HG02571 (cell line): ENCODE results near the gene HSFX3.
"Not testable (repeated sequence)": the region's sequence is repeated elsewhere in the genome, so short reads cannot be mapped to it uniquely, and the experiment has no call there.

Experiments
- ATAC-seq: cut with Tn5 transposase; IDR thresholded peaks from one replicate; pipeline ENCODE4 v1.9.1; 2021; ENCODE audit warnings: mild to moderate bottlenecking, moderate library complexity; ENCODE audit not compliant: unreplicated experiment

Gene HSFX3

GRCh38 chrX:149549701-149550100 is at the start of gene HSFX3:
HSFX3 (minus strand) TSS chrX:149549924; CDS start chrX:149549852, 72 bp downstream.
- ATAC-seq, result not testable (repeated sequence)

GRCh38 chrX:149598603-149599002 is 48.9 kb upstream of the HSFX3 start:
- not testable (repeated sequence) for ATAC-seq

GRCh38 chrX:149595943-149596342 is 46.2 kb upstream of the HSFX3 start:
- not testable (repeated sequence) for ATAC-seq

DNA sequence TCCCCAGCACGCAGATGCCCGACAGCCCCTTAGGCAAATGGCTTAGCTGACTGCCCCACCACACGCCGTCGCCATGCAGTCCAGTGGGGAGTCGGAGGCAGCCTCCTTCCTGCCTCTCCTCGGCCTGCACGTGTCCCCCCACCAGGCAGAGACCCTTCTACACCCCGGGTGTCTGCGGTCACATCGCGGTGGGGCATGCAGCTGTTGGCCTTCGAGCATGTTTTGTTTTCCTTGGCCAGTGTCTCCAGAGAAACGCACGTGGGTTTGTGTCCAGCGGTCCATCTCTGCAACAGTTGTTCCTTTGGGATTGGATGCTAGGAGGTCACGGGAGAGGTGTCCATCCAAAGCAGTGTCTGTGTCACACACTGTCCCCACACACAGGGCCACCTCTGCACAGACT is 45.5 kb upstream of the HSFX3 start, which contains the start of gene HSFX2:
Gene HSFX2, minus strand, starts transcription at position 101 of the 400 bp plus-strand sequence. CDS start 614 bp downstream, outside the sequence.
- ATAC-seq, result not testable (repeated sequence)

DNA sequence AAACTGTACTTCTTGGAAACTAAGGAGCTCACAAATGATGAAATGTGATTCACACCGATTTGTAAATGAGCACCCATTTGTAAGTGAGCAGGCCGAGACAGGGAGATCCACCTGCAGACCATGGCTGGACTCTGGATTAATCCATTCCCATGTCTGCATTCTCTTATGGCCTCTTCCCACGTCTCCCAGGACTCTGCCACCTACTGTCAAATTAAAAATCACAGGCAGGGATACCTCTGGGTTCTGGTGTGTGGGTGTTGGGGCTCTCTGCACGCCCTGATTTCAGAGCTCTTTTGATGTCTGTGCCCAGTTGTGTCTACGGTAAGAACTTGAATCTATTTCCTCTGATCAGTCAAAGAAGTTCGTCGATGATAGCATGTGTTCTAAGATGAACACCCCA is 41.3 kb upstream of the HSFX3 start:
- not testable (repeated sequence) for ATAC-seq

GRCh38 chrX:149587359-149587758 is 37.6 kb upstream of the HSFX3 start, which contains the start of gene MAGEA9B:
MAGEA9B (minus strand) TSS chrX:149587459; CDS start chrX:149583179, 4,280 bp downstream.
- ATAC-seq, result not testable (repeated sequence)

GRCh38 chrX:149585631-149586030 is 35.9 kb upstream of the HSFX3 start:
- not testable (repeated sequence) for ATAC-seq

DNA sequence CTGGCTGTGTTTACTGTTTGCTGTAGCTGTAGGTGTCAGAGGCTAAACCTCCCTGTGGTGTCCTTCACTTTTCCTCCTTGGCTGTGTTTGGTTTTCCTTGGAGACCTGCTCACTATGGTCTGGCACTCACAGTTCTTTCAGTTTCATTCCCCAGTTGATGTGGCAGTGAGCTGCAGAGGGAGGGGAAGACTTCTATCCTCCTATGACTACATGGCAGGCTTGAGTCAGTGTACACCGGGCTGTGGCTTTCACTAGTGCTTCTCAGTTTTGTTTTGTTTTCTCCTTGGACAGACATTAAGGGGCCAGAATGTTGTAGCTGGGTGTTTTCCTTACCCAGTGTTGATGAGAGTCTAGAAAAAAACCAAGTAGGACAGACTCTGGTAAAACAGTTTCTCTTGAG is 23.7 kb upstream of the HSFX3 start:
- peak; percentile 99 for ATAC-seq

- no peak for ATAC-seq
Measured at GRCh38 chrX:149572743-149573142, 23.0 kb upstream of the HSFX3 start.

- ATAC-seq, result no peak
Measured at GRCh38 chrX:149571770-149572169, 22.0 kb upstream of the HSFX3 start.

DNA sequence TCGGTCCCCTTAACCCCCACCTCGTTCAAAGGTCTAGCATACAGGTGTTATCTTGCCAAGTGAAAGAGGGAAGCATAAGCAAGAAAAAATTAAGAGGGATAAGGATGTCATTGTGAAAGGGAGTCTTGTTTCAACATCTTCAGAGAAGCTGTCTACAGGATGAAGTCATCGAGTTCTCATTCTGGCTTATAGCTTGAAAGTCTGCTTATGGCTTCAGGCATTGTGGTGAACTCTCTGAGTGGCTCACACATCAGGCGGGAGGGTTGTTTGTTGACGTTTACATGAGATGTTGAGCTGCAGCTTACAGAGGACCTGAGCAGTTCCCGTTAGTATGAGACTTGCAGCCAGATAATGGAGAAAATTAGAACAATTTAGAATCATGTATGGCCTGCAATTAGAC is 20.9 kb upstream of the HSFX3 start:
- ATAC-seq, result no peak

- no peak for ATAC-seq
Measured at GRCh38 chrX:149569770-149570169, 20.0 kb upstream of the HSFX3 start.

- no peak for ATAC-seq
Measured at GRCh38 chrX:149568701-149569296, 19.1 kb upstream of the HSFX3 start.

DNA sequence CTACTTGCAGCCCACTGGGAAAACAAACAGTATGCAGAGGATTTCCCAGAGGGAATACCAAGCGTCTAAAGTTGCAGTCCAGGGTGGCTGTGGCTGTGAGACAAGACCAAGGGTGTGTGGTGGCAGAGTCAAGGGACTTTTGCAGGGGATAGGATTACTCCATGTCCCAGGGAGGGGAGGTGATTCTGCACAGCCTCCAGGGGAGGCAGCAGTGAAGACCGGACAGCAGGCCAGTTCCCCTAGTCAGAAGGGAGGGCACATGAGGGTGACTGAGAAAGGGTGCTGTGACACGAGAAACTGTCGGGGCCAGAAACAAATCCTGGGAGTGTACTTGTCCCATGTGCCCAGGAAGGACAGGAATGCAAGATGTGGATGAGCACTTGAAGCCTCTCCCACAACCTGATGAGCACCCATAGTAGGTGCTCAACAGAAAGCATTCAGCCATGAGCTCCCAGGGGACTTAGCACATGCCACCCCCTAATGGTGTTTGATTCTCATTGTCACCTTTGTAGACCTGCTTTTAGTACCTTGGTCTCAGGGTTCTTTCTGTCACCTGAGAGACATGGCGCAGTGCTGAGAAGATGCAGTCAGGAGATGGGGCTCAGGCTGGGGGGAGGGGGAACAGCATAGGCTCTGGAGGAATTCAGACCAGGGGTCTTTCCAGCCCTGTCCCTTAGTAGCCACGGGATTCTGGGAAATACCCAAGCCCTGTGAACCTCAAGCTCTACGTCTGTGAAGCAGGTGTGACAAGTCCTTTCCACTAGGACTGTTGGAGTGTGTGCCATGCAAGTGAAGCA is 18.1 kb upstream of the HSFX3 start:
- no peak for ATAC-seq

GRCh38 chrX:149563359-149563758 is 13.6 kb upstream of the HSFX3 start:
- no peak for ATAC-seq

DNA sequence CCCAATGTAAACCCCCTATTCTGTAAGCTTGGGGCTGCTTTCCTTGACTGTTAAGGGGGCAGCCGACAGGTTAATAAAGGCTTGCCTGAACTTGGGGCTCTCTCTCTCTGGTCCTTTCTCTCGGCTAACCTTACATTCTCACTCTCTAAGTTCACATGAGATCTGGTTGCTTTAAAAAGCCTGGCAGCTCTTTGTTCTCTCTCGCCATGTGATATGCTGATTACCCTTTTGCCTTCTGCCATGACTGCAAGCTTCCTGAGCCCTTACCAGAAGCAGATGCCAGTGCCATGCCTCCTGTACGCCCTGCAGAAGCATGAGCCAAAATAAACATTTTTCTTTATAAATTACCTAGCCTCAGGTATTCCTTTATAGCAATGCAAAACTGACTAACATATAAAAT is 5.5 kb upstream of the HSFX3 start:
- not testable (repeated sequence) for ATAC-seq

GRCh38 chrX:149551939-149552248 is 2.2 kb upstream of the HSFX3 start:
- not testable (repeated sequence) for ATAC-seq

GRCh38 chrX:149551245-149551938 is 1.7 kb upstream of the HSFX3 start:
- not testable (repeated sequence) for ATAC-seq

GRCh38 chrX:149550454-149550853 is 730 bp upstream of the HSFX3 start:
- not testable (repeated sequence) for ATAC-seq

- not testable (repeated sequence) for ATAC-seq
Measured at GRCh38 chrX:149547782-149548181, 1.9 kb downstream of the HSFX3 start.

DNA sequence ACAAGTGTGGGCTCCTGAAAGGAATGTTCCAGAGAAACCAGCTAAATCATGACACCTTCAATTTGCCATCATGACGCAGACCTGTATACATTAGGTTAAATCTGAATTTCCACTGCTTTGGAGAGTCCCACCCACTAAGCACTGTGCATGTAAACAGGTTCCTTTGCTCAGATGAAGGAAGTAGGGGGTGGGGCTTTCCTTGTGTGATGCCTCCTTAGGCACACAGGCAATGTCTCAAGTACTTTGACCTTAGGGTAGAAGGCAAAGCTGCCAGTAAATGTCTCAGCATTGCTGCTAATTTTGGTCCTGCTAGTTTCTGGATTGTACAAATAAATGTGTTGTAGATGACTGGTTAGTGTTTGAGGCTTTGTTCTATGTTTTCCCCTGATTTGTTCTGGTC is 2.8 kb downstream of the HSFX3 start:
- not testable (repeated sequence) for ATAC-seq
